H9 (cell line): Measurements from ENCODE around the gene RBM12. TPM values are rescaled to one million over a fixed set of nuclear protein-coding genes. Genes with fewer than 3 reads are reported as not detected.

Experiments used
- DNase-seq: peaks from one replicate; pipeline ENCODE4 v3.0.0-alpha.2; 2017
- H2AFZ ChIP-seq: one replicate; pipeline ENCODE4 v1.6.1; 2013; ENCODE audit warnings: mild to moderate bottlenecking, low read length, control low read depth, moderate library complexity
- H2AK5ac ChIP-seq: 2 replicates; pipeline ENCODE4 v1.6.1; 2013; ENCODE audit warnings: low read length, control low read depth, mixed read lengths; ENCODE audit not compliant: insufficient read length
- H2BK120ac ChIP-seq: one replicate; pipeline ENCODE4 v1.6.1; 2013; ENCODE audit warnings: low read depth, mild to moderate bottlenecking, low read length, control low read depth, inconsistent platforms; ENCODE audit not compliant: poor library complexity, severe bottlenecking
- H2BK12ac ChIP-seq: 2 replicates; pipeline ENCODE4 v1.6.1; 2013; ENCODE audit warnings: low read length, control low read depth, mixed read lengths, low read depth; ENCODE audit not compliant: insufficient read length
- H2BK15ac ChIP-seq: 2 replicates; pipeline ENCODE4 v1.6.1; 2013; ENCODE audit warnings: low read depth, low read length, control low read depth
- H2BK20ac ChIP-seq: one replicate; pipeline ENCODE4 v1.6.1; 2013; ENCODE audit warnings: low read depth, mild to moderate bottlenecking, low read length, control low read depth, inconsistent platforms; ENCODE audit not compliant: poor library complexity, severe bottlenecking
- H2BK5ac ChIP-seq: 2 replicates; pipeline ENCODE4 v1.6.1; 2013; ENCODE audit warnings: low read length, control low read depth, mixed read lengths; ENCODE audit not compliant: insufficient read length
- H3K14ac ChIP-seq: 2 replicates; pipeline ENCODE4 v1.6.1; 2013; ENCODE audit warnings: low read length, control low read depth; ENCODE audit not compliant: insufficient read depth
- H3K18ac ChIP-seq: 2 replicates; pipeline ENCODE4 v1.6.1; 2013; ENCODE audit warnings: low read depth, mild to moderate bottlenecking, mixed read lengths, low read length, control low read depth; ENCODE audit not compliant: insufficient read length
- H3K23ac ChIP-seq: 2 replicates; pipeline ENCODE4 v1.6.1; 2013; ENCODE audit warnings: low read length, control low read depth, mixed read lengths, low read depth; ENCODE audit not compliant: insufficient read length
- H3K23me2 ChIP-seq: 2 replicates; pipeline ENCODE4 v1.6.1; 2013; ENCODE audit warnings: low read depth, mild to moderate bottlenecking, mixed read lengths, low read length, control low read depth; ENCODE audit not compliant: insufficient read length, poor library complexity, severe bottlenecking
- H3K27ac ChIP-seq: 2 replicates; pipeline ENCODE4 v1.5.1; 2013; ENCODE audit warnings: low read length, control low read depth, mixed read lengths, low read depth; ENCODE audit not compliant: insufficient read length
- H3K27me3 ChIP-seq: 2 replicates; pipeline ENCODE4 v1.6.1; 2013; ENCODE audit warnings: low read length, control low read depth, inconsistent platforms; ENCODE audit not compliant: insufficient read depth
- H3K4ac ChIP-seq: 2 replicates; pipeline ENCODE4 v1.6.1; 2013; ENCODE audit warnings: low read depth, mild to moderate bottlenecking, control low read depth, inconsistent platforms, low read length, moderate library complexity
- H3K4me1 ChIP-seq: 2 replicates; pipeline ENCODE4 v1.6.1; 2013; ENCODE audit warnings: low read length, control low read depth, inconsistent platforms; ENCODE audit not compliant: insufficient read depth
- H3K4me2 ChIP-seq: 2 replicates; pipeline ENCODE4 v1.6.1; 2013; ENCODE audit warnings: low read length, control low read depth, mixed read lengths; ENCODE audit not compliant: insufficient read length, insufficient read depth
- H3K56ac ChIP-seq: 2 replicates; pipeline ENCODE4 v1.6.1; 2013; ENCODE audit warnings: low read depth, mild to moderate bottlenecking, mixed read lengths, low read length, control low read depth; ENCODE audit not compliant: insufficient read length
- H3K79me1 ChIP-seq: 2 replicates; pipeline ENCODE4 v1.6.1; 2013; ENCODE audit warnings: low read depth, mild to moderate bottlenecking, moderate library complexity, low read length, control low read depth, inconsistent platforms; ENCODE audit not compliant: insufficient read depth, poor library complexity, severe bottlenecking
- H3K79me2 ChIP-seq: 2 replicates; pipeline ENCODE4 v1.6.1; 2013; ENCODE audit warnings: low read length, control low read depth, inconsistent platforms; ENCODE audit not compliant: insufficient read depth
- H3K9ac ChIP-seq: 2 replicates; pipeline ENCODE4 v1.6.1; 2013; ENCODE audit warnings: low read length, control low read depth, mixed read lengths; ENCODE audit not compliant: insufficient read length; ENCODE audit errors: extremely low read depth
- H3K9me3 ChIP-seq: one replicate; pipeline ENCODE4 v1.6.1; 2013; ENCODE audit warnings: low read depth, low read length, inconsistent platforms; ENCODE audit not compliant: control insufficient read depth
- H3T11ph ChIP-seq: one replicate; pipeline ENCODE4 v1.6.1; 2013; ENCODE audit warnings: mild to moderate bottlenecking, low read length, control low read depth, inconsistent platforms
- H4K20me1 ChIP-seq: one replicate; pipeline ENCODE4 v1.6.1; 2013; ENCODE audit not compliant: control insufficient read depth, insufficient read length, insufficient read depth
- H4K5ac ChIP-seq: 2 replicates; pipeline ENCODE4 v1.6.1; 2013; ENCODE audit warnings: low read depth, mild to moderate bottlenecking, mixed read lengths, low read length, control low read depth; ENCODE audit not compliant: insufficient read length
- H4K8ac ChIP-seq: replicated peaks from 2 replicates; pipeline ENCODE4 v1.6.1; 2013; ENCODE audit warnings: low read length, control low read depth, mixed read lengths, low read depth; ENCODE audit not compliant: insufficient read length
- H4K91ac ChIP-seq: 2 replicates; pipeline ENCODE4 v1.6.1; 2013; ENCODE audit warnings: low read depth, mild to moderate bottlenecking, moderate library complexity, mixed read lengths, low read length, control low read depth; ENCODE audit not compliant: insufficient read length
- H3K27ac Mint-ChIP-seq, 3 experiments: 2 replicates in 2 of 3; 3 replicates in 1 of 3; pipeline ENCODE4 v1.8.0; 2020 to 2021; ENCODE audit warnings: mixed read lengths in 3 of 3, mild to moderate bottlenecking in 1 of 3, moderate library complexity in 1 of 3
- H3K27me3 Mint-ChIP-seq: 2 replicates; pipeline ENCODE4 v1.8.0; 2021; ENCODE audit warnings: low read depth, mild to moderate bottlenecking, moderate library complexity, mixed read lengths
- H3K36me3 Mint-ChIP-seq, 3 experiments: 2 replicates in 2 of 3; 3 replicates in 1 of 3; pipeline ENCODE4 v1.8.0; 2020 to 2021; ENCODE audit warnings: low read depth in 3 of 3, mixed read lengths in 3 of 3; ENCODE audit not compliant: insufficient read depth in 1 of 3
- H3K4me1 Mint-ChIP-seq, 2 experiments: 2 replicates each; pipeline ENCODE4 v1.8.0; 2020; ENCODE audit warnings: mixed read lengths in 2 of 2
- H3K4me3 Mint-ChIP-seq, 2 experiments: 2 replicates in 1 of 2; 3 replicates in 1 of 2; pipeline ENCODE4 v1.8.0; 2020 to 2021; ENCODE audit warnings: mild to moderate bottlenecking in 2 of 2, mixed read lengths in 2 of 2, moderate library complexity in 1 of 2
- H3K9me3 Mint-ChIP-seq, 2 experiments: 2 replicates in 1 of 2; 3 replicates in 1 of 2; pipeline ENCODE4 v1.8.0; 2020; ENCODE audit warnings: mild to moderate bottlenecking in 2 of 2, mixed read lengths in 2 of 2, moderate library complexity in 1 of 2
- total RNA-seq: library from RNA; stranded (reverse); gene quantifications from 2 replicates; pipeline ENCODE4 v1.2.1, GENCODE V29; 2021
- TF ChIP-seq, protein P1 (sequence below): fragments of 200-600 bp; sonication (generic); conservative IDR thresholded peaks from 3 replicates; pipeline ENCODE4 v1.8.0; 2021; ENCODE audit warnings: antibody characterized with exemption, mild to moderate bottlenecking

RBM12 gene
- total RNA-seq, 1 experiment from 2014 or later = 260 TPM

DNA sequence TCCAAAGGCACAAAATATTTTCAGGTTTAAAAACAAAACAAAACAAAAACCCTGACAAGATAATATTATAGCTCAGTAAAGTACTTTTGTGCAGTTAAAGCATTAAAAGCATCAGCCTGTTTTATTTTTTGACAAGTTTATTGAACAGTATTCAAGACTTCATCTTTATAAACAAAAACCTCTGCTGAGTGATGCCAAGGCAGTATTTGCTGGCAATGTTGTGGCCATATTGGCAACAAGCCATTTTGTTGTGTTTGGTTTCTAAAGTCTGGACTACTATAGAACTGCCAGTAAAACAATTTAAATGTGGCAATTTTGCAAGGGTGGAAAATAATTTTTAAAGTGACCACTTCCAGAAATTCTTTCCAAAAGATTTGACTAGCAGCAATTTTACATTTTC is 15.9 kb downstream of the RBM12 start:
- Histone ChIP-seq H3K18ac (no peak overlapping the region), H3K79me2 (peaks cover 34% of the 10 kb centered on the region), H3K27ac (no peak overlapping the region), H4K8ac (no peak overlapping the region), H3K23me2 (no peaks in the 10 kb centered on the region), H3T11ph (no peak overlapping the region), H4K5ac (no peak overlapping the region), H2BK20ac (no peak overlapping the region), H2BK12ac (no peak overlapping the region), H2AK5ac (no peak overlapping the region), H3K9ac (no peak overlapping the region), H2BK120ac (no peak overlapping the region), H4K91ac (no peak overlapping the region), H3K14ac (no peak overlapping the region), H3K4me2 (no peak overlapping the region), H3K79me1 (peaks cover 4% of the 10 kb centered on the region), H2BK5ac (no peak overlapping the region), H3K56ac (no peak overlapping the region), H2AFZ (no peak overlapping the region), H4K20me1 (peaks cover 2% of the 10 kb centered on the region), H3K23ac (no peak overlapping the region), H3K4me1 (no peaks in the 10 kb centered on the region), H3K4ac (no peak overlapping the region), H2BK15ac (no peak overlapping the region), H3K9me3 (no peaks in the 10 kb centered on the region), H3K27me3 (no peaks in the 10 kb centered on the region)
- H3K4me1 Mint-ChIP-seq = peaks cover 14 to 17% of the 10 kb centered on the region in 2 experiments
- no peaks in the 10 kb centered on the region for H3K27me3 Mint-ChIP-seq
- H3K36me3 Mint-ChIP-seq = peaks cover 1 to 28% (median 21%) of the 10 kb centered on the region in 3 experiments; a peak in 6 of 7 replicates
- H3K4me3 Mint-ChIP-seq = no peak overlapping the region
- no peaks in the 10 kb centered on the region for H3K9me3 Mint-ChIP-seq
- no peak for DNase-seq
- H3K27ac Mint-ChIP-seq = peak overlapping the region in 1 of 3 experiments; percentile 55; a peak in 2 of 7 replicates
- TF ChIP-seq, protein P1, sequence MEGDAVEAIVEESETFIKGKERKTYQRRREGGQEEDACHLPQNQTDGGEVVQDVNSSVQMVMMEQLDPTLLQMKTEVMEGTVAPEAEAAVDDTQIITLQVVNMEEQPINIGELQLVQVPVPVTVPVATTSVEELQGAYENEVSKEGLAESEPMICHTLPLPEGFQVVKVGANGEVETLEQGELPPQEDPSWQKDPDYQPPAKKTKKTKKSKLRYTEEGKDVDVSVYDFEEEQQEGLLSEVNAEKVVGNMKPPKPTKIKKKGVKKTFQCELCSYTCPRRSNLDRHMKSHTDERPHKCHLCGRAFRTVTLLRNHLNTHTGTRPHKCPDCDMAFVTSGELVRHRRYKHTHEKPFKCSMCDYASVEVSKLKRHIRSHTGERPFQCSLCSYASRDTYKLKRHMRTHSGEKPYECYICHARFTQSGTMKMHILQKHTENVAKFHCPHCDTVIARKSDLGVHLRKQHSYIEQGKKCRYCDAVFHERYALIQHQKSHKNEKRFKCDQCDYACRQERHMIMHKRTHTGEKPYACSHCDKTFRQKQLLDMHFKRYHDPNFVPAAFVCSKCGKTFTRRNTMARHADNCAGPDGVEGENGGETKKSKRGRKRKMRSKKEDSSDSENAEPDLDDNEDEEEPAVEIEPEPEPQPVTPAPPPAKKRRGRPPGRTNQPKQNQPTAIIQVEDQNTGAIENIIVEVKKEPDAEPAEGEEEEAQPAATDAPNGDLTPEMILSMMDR = no peak
